Karpas-422 (cell line): ENCODE results near the gene MAPKAP1. TPM values are rescaled to one million over a fixed set of nuclear protein-coding genes. Genes with fewer than 3 reads are reported as not detected.

ENCODE experiments used
- DNase-seq: peaks from one replicate; pipeline ENCODE4 v3.0.0-alpha.2; 2015
- H2AFZ ChIP-seq: fragments of 200-600 bp; sonication (generic); 2 replicates; pipeline ENCODE4 v1.6.1; 2014; ENCODE audit warnings: antibody characterized with exemption, low read length, mixed read lengths
- H3K27ac ChIP-seq: fragments of 200-600 bp; sonication (generic); 2 replicates; pipeline ENCODE4 v1.5.1; 2014; ENCODE audit warnings: mild to moderate bottlenecking, low read length, moderate library complexity
- H3K27me3 ChIP-seq: fragments of 200-600 bp; sonication (generic); 2 replicates; pipeline ENCODE4 v1.6.1; 2014; ENCODE audit warnings: low read length, mixed read lengths
- H3K36me3 ChIP-seq: fragments of 200-600 bp; sonication (generic); 2 replicates; pipeline ENCODE4 v1.6.1; 2014; ENCODE audit warnings: low read length, mixed read lengths; ENCODE audit not compliant: insufficient read depth
- H3K4me1 ChIP-seq: fragments of 200-600 bp; sonication (generic); 2 replicates; pipeline ENCODE4 v1.6.1; 2014; ENCODE audit warnings: mild to moderate bottlenecking, low read length, mixed read lengths
- H3K4me2 ChIP-seq: fragments of 200-600 bp; sonication (generic); 2 replicates; pipeline ENCODE4 v1.6.1; 2014; ENCODE audit warnings: low read length, low read depth, mild to moderate bottlenecking; ENCODE audit not compliant: poor library complexity, severe bottlenecking
- H3K4me3 ChIP-seq: fragments of 200-600 bp; sonication (generic); 2 replicates; pipeline ENCODE4 v1.5.1; 2014; ENCODE audit warnings: mild to moderate bottlenecking, antibody characterized with exemption, low read length, mixed read lengths
- H3K79me2 ChIP-seq: fragments of 200-600 bp; sonication (generic); 2 replicates; pipeline ENCODE4 v1.6.1; 2014; ENCODE audit warnings: mild to moderate bottlenecking, low read length, mixed read lengths
- H3K9ac ChIP-seq: fragments of 200-600 bp; sonication (generic); 2 replicates; pipeline ENCODE4 v1.6.0; 2014; ENCODE audit warnings: low read length
- H3K9me2 ChIP-seq: fragments of 200-600 bp; sonication (generic), shearing (Covaris generic); replicated peaks from 2 replicates; pipeline ENCODE4 v1.6.0; 2014; ENCODE audit warnings: mild to moderate bottlenecking, low read length, moderate library complexity; ENCODE audit not compliant: insufficient read depth
- H3K9me3 ChIP-seq: fragments of 300-700, 200-600 bp; sonication (generic); 2 replicates; pipeline ENCODE4 v1.6.1; 2014; ENCODE audit warnings: low read length, mixed read lengths
- H4K20me1 ChIP-seq: fragments of 200-600 bp; sonication (generic); 2 replicates; pipeline ENCODE4 v1.6.1; 2014; ENCODE audit warnings: mild to moderate bottlenecking, antibody characterized with exemption, low read length, low read depth; ENCODE audit not compliant: insufficient read depth
- total RNA-seq: library from RNA; depleted of rRNA; stranded (reverse); fragments of >200 nt; shearing (Covaris generic); gene quantifications from 2 replicates; pipeline ENCODE4 v1.2.3, GENCODE V29; 2014; ENCODE audit warnings: low replicate concordance

Gene MAPKAP1
- total RNA-seq, 1 experiment from 2014 or later: 62.8 TPM

DNA sequence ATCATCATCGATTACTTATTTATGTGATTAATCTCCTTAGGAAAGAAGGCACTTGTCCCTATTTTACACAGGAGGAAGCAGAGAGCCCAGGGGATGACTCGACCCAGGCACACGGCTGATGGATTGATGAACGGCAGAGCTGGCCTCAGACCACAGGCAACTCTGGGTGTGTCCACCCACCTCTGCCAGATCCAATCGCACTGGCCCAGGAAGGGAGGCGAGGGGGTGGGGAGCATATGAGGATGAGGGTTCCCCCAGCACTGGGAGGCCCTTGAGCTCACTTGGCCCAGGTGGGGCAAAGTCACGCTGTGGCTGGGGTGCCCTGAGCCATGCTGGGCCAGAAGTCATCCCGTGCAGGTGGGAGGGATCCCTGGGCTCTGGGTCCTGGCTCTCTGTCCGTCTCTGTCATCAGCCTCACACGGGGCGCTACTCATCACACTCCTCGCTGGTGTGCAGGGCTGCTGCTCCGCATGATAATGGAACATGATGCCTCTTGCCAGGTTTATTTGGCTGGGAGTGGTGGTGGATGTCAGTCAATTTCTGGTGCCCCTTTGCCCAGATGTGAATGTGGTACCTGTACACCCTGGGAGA is 285.3 kb downstream of the MAPKAP1 start:
- Histone ChIP-seq H4K20me1 (no peaks in the 10 kb centered on the region), H3K9me2 (no peaks in the 10 kb centered on the region), H3K4me2 (no peak overlapping the region), H3K4me3 (no peak overlapping the region), H3K27me3 (no peaks in the 10 kb centered on the region), H2AFZ (no peak overlapping the region), H3K27ac (no peak overlapping the region), H3K79me2 (no peaks in the 10 kb centered on the region), H3K9ac (no peak overlapping the region), H3K4me1 (no peaks in the 10 kb centered on the region), H3K36me3 (no peaks in the 10 kb centered on the region), H3K9me3 (no peaks in the 10 kb centered on the region)
- DNase-seq: no peak

DNA sequence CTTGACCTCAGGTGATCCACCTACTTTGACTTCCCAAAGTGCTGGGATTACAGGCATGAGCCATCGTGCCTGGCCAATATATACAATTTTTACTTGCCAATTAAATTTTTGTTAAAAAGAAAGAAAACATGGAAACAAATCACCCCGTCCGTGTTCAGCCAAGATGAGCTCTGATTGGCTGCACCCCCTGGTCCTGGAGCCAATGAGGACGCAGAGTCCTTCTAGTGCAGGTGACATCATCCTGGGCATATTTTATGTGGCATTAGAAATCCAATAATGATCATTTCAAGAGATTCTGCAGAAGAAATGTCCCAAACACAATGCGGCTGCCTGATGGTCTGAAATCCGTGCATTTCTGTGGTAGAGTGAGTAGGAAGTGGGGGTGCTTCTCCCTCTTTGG is 285.8 kb downstream of the MAPKAP1 start:
- no peaks in the 10 kb centered on the region for H3K9me3 ChIP-seq

GRCh38 chr9:125418404-125418803 is 288.6 kb downstream of the MAPKAP1 start:
- no peaks in the 10 kb centered on the region for H3K27me3 ChIP-seq
- no peak overlapping the region for H3K9ac ChIP-seq
- H2AFZ ChIP-seq: no peak overlapping the region
- no peak overlapping the region for H3K4me2 ChIP-seq
- no peaks in the 10 kb centered on the region for H4K20me1 ChIP-seq
- DNase-seq: no peak
- no peaks in the 10 kb centered on the region for H3K9me2 ChIP-seq
- no peaks in the 10 kb centered on the region for H3K79me2 ChIP-seq
- H3K9me3 ChIP-seq: no peaks in the 10 kb centered on the region
- H3K4me3 ChIP-seq: no peak overlapping the region
- no peaks in the 10 kb centered on the region for H3K36me3 ChIP-seq
- H3K4me1 ChIP-seq: no peaks in the 10 kb centered on the region
- no peak overlapping the region for H3K27ac ChIP-seq

More for the DNA sequence above, 285.8 kb downstream of the MAPKAP1 start:
- no peaks in the 10 kb centered on the region for H3K36me3 ChIP-seq
- H3K4me3 ChIP-seq: no peak overlapping the region
- H3K79me2 ChIP-seq: no peaks in the 10 kb centered on the region
- H3K27me3 ChIP-seq: no peaks in the 10 kb centered on the region
- no peaks in the 10 kb centered on the region for H3K4me1 ChIP-seq
- no peaks in the 10 kb centered on the region for H3K9me2 ChIP-seq
- no peak overlapping the region for H3K4me2 ChIP-seq
- no peak overlapping the region for H3K9ac ChIP-seq
- H2AFZ ChIP-seq: no peak overlapping the region
- H4K20me1 ChIP-seq: no peaks in the 10 kb centered on the region
- no peak for DNase-seq
- no peak overlapping the region for H3K27ac ChIP-seq

GRCh38 chr9:125416517-125416916 is 290.5 kb downstream of the MAPKAP1 start:
- no peaks in the 10 kb centered on the region for H3K27me3 ChIP-seq
- H2AFZ ChIP-seq: no peak overlapping the region
- no peaks in the 10 kb centered on the region for H3K36me3 ChIP-seq
- no peak overlapping the region for H3K27ac ChIP-seq
- H3K4me2 ChIP-seq: no peak overlapping the region
- H3K9me2 ChIP-seq: no peaks in the 10 kb centered on the region
- H3K9ac ChIP-seq: no peak overlapping the region
- H4K20me1 ChIP-seq: no peaks in the 10 kb centered on the region
- DNase-seq: no peak
- no peaks in the 10 kb centered on the region for H3K79me2 ChIP-seq
- no peaks in the 10 kb centered on the region for H3K4me1 ChIP-seq
- H3K4me3 ChIP-seq: no peak overlapping the region
- H3K9me3 ChIP-seq: no peaks in the 10 kb centered on the region

- H3K9me2 ChIP-seq: no peaks in the 10 kb centered on the region
- no peaks in the 10 kb centered on the region for H4K20me1 ChIP-seq
- H3K4me2 ChIP-seq: no peak overlapping the region
- H3K79me2 ChIP-seq: no peaks in the 10 kb centered on the region
- H2AFZ ChIP-seq: no peak overlapping the region
- no peaks in the 10 kb centered on the region for H3K27me3 ChIP-seq
- no peak for DNase-seq
- no peaks in the 10 kb centered on the region for H3K4me1 ChIP-seq
- no peak overlapping the region for H3K27ac ChIP-seq
- H3K9me3 ChIP-seq: no peaks in the 10 kb centered on the region
- H3K9ac ChIP-seq: no peak overlapping the region
- no peaks in the 10 kb centered on the region for H3K36me3 ChIP-seq
- no peak overlapping the region for H3K4me3 ChIP-seq
Measured at GRCh38 chr9:125415583-125416460, 291.2 kb downstream of the MAPKAP1 start.

DNA sequence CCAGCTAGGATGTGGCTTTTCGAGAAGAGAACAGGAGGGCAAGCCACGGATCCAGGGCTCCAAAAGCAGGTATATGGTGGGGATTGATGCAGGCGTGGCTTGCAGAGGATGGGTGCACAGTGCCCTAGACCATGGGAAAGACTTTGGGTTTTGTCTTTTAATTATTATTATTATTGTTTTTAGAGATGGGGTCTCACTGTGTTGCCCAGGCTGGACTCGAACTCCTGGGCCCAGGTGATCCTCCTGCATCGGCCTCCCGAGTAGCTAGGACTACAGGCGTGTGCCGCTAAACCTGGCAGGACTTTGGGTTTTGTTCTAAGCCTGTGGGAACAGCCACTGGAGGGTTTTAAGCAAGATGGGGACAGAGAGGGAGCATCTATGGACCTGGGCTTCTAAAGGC is 293.4 kb downstream of the MAPKAP1 start:
- H3K9me2 ChIP-seq: no peaks in the 10 kb centered on the region
- H3K4me3 ChIP-seq: no peak overlapping the region
- H4K20me1 ChIP-seq: no peaks in the 10 kb centered on the region
- no peaks in the 10 kb centered on the region for H3K36me3 ChIP-seq
- no peak for DNase-seq
- H3K4me2 ChIP-seq: no peak overlapping the region
- no peaks in the 10 kb centered on the region for H3K4me1 ChIP-seq
- H3K9me3 ChIP-seq: no peaks in the 10 kb centered on the region
- H3K27ac ChIP-seq: no peak overlapping the region
- no peaks in the 10 kb centered on the region for H3K27me3 ChIP-seq
- H2AFZ ChIP-seq: no peak overlapping the region
- no peaks in the 10 kb centered on the region for H3K79me2 ChIP-seq
- H3K9ac ChIP-seq: no peak overlapping the region

- Histone ChIP-seq H3K9me3 (no peaks in the 10 kb centered on the region), H3K4me3 (no peak overlapping the region), H3K27me3 (no peaks in the 10 kb centered on the region), H4K20me1 (no peaks in the 10 kb centered on the region), H2AFZ (no peak overlapping the region), H3K79me2 (no peaks in the 10 kb centered on the region), H3K4me2 (no peak overlapping the region), H3K9ac (no peak overlapping the region), H3K9me2 (no peaks in the 10 kb centered on the region), H3K4me1 (peaks cover 5% of the 10 kb centered on the region), H3K36me3 (no peaks in the 10 kb centered on the region), H3K27ac (no peak overlapping the region)
- DNase-seq: no peak
Measured at GRCh38 chr9:125412166-125412565, 294.8 kb downstream of the MAPKAP1 start.

GRCh38 chr9:125411171-125411756 is 295.7 kb downstream of the MAPKAP1 start:
- Histone ChIP-seq H3K79me2 (no peaks in the 10 kb centered on the region), H3K4me2 (no peak overlapping the region), H3K9ac (no peak overlapping the region), H3K27me3 (no peaks in the 10 kb centered on the region), H3K36me3 (no peaks in the 10 kb centered on the region), H2AFZ (no peak overlapping the region), H4K20me1 (no peaks in the 10 kb centered on the region), H3K27ac (no peak overlapping the region), H3K4me1 (peaks cover 5% of the 10 kb centered on the region), H3K9me2 (no peaks in the 10 kb centered on the region), H3K9me3 (no peaks in the 10 kb centered on the region), H3K4me3 (no peak overlapping the region)
- no peak for DNase-seq
